Activated CD4-positive, alpha-beta T cell treated with anti-CD3 and anti-CD28 coated beads for 48 hours (primary cell): ENCODE data around the gene DAPK1.

ENCODE experiments used
- DNase-seq: peaks from one replicate; pipeline ENCODE4 v3.0.0-alpha.2; 2020

The DAPK1 gene

DNA sequence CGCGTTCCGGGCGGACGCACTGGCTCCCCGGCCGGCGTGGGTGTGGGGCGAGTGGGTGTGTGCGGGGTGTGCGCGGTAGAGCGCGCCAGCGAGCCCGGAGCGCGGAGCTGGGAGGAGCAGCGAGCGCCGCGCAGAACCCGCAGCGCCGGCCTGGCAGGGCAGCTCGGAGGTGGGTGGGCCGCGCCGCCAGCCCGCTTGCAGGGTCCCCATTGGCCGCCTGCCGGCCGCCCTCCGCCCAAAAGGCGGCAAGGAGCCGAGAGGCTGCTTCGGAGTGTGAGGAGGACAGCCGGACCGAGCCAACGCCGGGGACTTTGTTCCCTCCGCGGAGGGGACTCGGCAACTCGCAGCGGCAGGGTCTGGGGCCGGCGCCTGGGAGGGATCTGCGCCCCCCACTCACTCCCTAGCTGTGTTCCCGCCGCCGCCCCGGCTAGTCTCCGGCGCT, at the start of gene DAPK1:
Gene DAPK1 (plus strand): TSS at position 264 of the 442 bp plus-strand sequence. CDS start 1,211 bp downstream, outside the sequence.
- DNase-seq: peak; percentile 28

DNA sequence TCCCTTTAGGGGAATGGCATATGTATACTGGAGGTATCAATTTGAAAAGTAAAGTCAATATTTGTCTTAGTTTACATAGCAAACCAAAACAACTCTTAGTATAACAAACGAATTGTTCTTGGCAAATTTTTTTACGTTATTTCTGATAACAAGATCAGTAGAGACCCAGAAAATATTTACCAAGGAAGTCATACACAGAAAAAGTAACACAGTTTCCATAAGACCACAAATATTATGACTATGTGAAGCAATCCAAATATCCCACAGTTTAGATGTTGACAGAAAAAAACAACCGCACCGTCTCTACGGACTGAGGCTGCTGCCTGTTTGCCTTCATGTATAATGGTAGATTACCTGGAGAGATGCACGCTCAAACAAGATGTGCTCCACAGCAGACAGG, 46.5 kb upstream of the DAPK1 start:
- no peak for DNase-seq

DNA sequence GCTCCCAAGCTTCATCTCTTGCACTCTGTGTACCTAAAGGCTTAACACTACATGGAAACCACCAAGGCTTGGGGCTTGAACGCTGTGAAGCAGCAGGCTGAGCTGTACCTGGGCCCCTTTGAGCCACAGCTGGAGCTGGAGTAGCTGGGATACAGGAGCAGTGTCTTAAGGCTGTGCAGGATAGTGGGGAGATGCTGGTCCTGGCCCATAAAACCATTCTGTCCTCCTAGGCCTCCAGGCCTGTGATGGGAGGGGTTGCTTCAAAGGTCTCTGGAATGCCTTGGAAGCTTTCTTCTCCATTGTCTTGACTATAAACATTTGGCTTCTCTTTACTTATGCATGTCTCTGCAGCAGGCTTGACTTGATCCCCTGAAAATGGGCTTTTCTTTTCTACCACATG, 42.3 kb upstream of the DAPK1 start:
- no peak for DNase-seq

DNA sequence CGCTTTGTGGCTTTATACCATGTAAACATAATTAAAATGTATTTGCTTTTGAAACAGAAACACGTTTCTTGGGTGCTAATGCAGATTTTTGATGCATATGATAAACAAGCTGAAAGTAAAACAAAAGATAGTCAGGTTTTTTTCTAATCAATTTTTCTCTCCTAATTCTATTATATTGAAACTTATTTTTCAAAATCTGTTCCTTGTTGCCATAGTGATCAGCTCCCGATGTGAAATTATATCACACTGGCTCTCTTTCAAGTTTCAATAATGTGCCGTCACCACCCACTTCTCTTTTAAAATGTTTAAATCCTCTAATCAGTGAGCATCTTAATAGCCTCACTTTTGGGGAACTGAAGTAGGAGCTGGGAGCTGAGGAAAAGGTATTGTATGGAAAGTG, 36.4 kb upstream of the DAPK1 start:
- no peak for DNase-seq

DNA sequence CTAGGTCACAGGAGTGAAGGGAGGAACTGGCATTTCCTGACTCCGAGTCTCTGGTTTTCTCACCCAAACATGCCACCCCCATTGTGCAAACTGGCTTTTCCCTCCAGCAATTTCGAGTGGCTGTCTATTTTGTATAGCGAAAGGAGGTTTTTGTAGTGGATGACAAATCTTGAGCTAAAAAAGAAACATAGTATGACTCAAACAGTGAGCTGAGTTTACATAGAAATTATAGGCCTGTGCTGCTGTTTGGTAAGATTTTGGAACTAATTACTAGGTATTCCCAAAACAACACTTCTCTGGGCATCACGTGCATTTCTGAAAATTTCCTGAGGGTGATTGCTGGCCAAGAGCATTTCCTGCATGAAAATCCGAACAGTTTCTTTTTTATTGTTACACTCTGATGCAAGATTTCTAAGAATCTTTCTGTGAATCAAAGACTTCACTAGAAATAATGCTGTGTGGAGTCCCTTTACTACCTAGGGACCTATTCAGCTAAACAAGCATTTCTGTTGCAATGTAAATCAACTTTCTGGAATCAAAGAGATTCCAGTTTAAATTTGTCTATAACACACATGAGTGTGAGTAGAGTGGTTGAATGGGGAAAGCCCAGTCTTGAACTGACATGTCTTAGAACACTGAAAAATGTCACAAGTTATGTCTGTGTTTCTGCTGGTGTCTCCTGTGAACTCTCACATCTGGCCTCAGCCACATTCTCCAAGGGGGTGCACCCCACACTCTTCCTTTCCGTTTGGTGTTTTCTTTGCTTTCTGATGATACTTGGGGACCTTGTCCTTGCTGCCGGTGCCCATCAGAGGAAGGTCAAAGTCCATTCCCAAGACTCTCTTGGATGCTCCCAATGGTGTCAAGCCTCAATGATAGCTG, 33.3 kb upstream of the DAPK1 start:
- DNase-seq: peak; percentile 50

GRCh38 chr9:87464992-87465378, 32.7 kb upstream of the DAPK1 start:
- no peak for DNase-seq

- DNase-seq: no peak
Measured at GRCh38 chr9:87465816-87466215, 31.9 kb upstream of the DAPK1 start.

DNA sequence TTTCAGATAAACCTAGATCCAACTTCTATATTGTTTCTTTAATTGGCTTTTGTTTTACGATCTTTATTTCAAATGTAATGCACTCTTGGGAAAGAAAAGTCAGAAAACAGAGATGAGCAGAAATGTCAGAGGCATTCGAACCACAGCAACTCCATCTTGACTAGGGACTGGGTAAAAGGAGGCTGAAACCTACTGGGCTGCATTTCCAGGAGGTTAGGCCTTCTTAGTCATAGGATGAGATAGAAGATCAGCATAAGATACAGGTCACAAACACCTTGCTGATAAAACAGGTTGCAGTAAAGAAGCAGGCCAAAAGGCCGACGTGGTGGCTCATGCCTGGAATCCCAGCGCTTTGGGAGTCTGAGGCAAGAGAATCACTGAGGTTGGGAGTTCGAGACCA, 30.5 kb upstream of the DAPK1 start:
- no peak for DNase-seq

GRCh38 chr9:87469793-87470465, 27.7 kb upstream of the DAPK1 start:
- no peak for DNase-seq

DNA sequence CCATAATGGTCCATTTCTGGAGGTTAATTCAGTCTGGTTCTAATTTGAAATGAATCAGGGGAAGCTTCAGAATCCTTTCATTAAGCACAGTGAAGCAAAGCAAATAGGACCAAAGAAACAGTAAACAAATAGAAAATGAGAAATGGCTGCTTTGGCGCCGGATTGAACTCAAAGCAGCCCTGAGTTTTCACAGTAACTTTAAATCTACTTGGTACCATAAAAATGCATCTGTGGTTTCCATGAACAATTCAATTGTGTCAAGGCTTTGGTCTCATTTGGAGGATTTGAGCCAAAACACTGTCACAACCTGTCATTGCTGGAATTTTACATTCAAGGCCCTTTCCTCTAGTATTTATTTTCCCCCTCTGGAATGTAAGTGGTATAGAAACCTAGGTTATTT, 25.9 kb upstream of the DAPK1 start:
- no peak for DNase-seq

- DNase-seq: no peak
Measured at GRCh38 chr9:87475463-87475862, 22.2 kb upstream of the DAPK1 start.

DNA sequence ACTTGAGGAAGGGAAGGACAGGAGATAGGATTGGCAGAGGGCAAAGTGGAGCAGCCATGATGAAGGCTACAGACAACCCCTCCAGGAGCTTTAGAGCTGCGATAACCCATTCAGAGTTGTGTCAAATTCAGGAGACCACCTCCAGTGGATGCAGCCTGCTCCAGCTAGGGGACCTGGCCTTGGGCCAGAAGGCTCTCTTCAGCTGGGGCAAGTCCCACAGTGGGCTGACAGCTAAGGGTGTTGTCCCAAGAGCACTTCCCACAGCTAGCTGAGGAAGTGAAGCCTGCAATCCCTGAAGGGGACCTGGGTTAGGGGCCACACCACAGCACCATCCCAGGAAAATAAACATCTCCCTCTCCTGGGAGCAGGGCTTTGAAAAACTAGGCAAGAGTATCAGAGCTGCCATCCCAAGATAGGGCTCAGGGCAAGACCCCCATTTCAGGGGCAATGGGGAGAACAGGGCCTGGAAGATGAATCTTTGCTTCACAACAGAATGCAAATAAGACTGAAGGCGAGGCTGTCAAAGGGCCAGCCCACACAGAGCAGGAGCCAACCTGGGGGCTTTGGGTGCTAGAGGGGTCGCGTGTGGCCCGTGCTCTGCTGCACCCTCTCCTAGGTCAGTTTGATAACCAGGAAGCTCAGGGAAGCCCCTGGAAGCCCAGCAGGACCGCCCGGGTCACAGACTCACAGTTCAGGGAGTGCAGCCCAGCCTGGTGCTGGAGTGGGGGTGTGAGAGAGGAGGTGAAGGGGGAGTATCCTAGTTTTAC, 19.3 kb upstream of the DAPK1 start:
- no peak for DNase-seq

DNA sequence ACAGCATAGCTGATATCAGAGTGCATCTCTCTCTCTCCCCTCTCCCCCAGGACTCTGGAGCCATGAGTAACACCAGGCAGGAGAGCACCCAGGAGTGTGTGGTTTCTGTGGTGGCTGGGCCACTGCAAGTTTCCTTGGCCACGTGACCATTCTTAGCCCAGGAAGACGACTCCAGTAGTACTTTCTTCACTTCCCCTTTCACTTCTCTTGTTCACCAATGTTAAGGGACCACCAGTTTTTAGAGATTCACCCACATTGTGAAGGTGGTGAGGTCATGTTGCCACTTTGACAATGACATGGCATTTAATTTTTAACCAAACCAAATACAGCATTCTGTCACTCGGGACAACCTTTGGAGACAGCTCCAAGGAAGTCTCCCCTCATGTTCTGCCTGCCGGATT, 17.9 kb upstream of the DAPK1 start:
- peak; percentile 20 for DNase-seq

- no peak for DNase-seq
Measured at GRCh38 chr9:87481890-87482855, 15.5 kb upstream of the DAPK1 start.

DNA sequence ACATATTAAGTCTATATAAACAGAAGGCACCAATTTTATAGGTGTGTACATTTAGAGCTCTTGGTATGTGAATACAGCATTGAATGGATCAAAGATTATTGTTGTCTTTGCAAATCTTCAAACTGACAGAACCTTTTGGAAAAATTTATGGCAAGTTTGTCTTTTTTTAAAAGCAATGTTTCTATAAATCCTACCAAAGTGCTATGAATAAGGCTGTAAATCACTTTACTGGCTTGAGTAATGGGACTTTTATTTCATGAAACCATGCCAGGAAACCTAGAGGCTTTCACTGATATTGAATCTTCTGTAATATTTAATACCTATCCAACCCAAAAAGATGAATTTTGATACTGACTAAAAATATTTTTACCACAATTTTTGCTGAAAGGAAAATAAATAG, 7.4 kb upstream of the DAPK1 start:
- no peak for DNase-seq

- no peak for DNase-seq
Measured at GRCh38 chr9:87490907-87491306, 6.8 kb upstream of the DAPK1 start.

GRCh38 chr9:87491523-87491922, 6.1 kb upstream of the DAPK1 start:
- no peak for DNase-seq

DNA sequence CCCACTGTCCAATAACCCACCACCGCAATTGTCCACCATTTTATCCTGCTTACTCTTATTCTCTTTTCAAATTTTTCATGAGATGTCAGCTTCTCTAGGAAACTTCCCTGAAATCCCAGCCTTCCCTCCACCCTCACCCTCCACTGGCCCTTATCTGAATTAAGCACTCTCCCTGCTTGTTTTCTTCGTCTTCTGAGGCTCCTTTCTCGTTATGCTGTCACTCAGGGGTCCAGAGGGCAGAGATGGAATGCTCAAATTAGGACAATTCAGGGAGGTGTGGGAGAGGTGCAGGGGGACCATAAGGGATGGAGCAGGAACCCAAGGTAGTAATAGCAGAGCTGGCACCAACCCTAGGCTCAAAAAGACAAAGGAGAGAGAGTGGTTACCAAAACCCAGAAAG, 5.0 kb upstream of the DAPK1 start:
- DNase-seq: no peak

- DNase-seq: no peak
Measured at GRCh38 chr9:87494970-87495471, 2.6 kb upstream of the DAPK1 start.

GRCh38 chr9:87497080-87497603, 525 bp upstream of the DAPK1 start:
- DNase-seq: no peak

DNA sequence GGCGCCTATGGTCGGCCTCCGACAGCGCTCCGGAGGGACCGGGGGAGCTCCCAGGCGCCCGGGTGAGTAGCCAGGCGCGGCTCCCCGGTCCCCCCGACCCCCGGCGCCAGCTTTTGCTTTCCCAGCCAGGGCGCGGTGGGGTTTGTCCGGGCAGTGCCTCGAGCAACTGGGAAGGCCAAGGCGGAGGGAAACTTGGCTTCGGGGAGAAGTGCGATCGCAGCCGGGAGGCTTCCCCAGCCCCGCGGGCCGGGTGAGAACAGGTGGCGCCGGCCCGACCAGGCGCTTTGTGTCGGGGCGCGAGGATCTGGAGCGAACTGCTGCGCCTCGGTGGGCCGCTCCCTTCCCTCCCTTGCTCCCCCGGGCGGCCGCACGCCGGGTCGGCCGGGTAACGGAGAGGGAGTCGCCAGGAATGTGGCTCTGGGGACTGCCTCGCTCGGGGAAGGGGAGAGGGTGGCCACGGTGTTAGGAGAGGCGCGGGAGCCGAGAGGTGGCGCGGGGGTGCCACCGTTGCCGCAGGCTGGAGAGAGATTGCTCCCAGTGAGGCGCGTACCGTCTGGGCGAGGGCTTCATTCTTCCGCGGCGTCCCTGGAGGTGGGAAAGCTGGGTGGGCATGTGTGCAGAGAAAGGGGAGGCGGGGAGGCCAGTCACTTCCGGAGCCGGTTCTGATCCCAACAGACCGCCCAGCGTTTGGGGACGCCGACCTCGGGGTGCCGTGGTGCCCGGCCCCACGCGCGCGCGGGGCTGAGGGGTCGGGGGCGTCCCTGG, 561 bp downstream of the DAPK1 start:
- peak; percentile 17 for DNase-seq
